SW 1271 (cell line): ENCODE data around the gene CA5A.
"Not testable (repeated sequence)": the region's sequence is repeated elsewhere in the genome, so short reads cannot be mapped to it uniquely, and the experiment has no call there.

Experiments
- DNase-seq, 2 experiments: peaks; one replicate each; lab custom pipeline; 2025; lab: John Stamatoyannopoulos, UW

The CA5A gene

DNA sequence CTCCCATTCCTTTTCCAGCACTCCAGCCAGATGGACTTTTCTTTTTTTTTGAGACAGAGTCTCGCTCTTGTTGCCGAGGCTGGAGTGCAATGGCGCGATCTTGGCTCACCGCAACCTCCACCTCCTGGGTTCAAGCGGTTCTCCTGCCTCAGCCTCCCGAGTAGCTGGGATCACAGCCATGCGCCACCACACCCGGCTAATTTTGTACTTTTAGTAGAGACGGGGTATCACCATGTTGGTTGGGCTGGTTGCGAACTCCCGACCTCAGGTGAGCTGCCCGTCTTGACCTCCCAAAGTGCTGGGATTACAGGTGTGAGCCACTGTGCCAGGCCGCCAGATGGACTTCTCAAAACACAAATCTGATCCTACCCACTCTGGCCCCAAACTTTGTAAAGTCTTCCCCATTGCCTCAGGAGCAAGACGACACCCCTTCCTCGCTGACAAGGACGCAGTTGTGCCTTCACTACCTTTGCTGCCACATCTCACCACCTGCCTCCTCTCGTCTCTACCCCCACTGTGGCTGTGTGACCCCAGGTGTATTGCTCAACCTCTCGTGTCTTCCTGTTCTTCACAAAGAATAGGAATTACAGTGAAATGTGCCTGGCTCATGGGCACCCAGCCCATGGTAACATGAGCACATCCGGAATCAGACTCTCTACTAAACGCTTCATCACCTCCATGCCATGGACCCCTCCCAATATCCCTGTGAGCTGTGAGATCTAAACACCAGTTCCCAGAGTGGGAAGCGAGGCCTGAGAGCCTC, 11.2 kb upstream of the CA5A start:
- no peak for DNase-seq

GRCh38 chr16:87946596-87947347, 10.4 kb upstream of the CA5A start:
- DNase-seq, result no peak

- DNase-seq, result no peak
Observed at GRCh38 chr16:87945351-87946042, 9.2 kb upstream of the CA5A start.

- no peak for DNase-seq
Observed at GRCh38 chr16:87942680-87943079, 6.4 kb upstream of the CA5A start.

DNA sequence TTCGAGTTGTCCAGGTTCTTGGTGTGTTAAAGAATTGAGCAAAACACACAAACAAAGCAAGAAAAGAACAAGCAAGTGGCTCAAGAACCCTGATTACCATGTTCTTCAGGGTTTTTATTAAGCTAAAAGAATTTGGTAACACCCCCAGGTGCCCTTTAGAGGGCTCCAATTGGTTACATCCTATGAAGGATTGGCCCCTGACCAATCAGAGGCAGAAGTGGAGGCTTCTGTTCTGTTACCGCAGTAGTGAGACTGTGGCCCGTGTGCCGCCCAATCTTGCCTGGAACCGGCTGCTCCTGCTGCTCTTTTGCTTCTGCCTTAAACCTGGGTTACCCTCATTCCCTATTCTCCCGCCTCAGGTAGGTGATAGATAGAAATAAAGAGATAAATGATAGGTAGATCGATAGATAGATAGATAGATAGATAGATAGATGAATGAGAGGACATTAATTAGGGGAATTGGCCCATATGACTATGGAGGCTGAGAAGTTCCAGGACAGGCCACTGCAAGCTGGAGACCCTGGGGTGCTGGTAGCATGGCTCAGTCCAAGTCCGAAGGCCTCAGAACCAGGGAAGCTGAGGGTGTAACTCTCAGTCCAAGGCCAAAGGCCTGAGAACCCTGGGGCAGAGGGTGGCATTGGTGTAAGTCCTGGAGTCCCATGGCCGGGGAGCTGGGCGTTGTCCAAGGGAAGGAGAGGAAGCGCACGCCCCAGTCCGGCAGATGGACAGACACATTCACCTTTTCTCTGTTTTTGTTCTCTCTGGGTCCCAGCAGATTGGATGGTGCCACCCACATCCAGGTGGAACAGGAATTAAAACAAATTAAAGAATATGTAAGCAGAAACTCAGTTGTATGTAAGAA, 3.5 kb upstream of the CA5A start:
- DNase-seq, result no peak

DNA sequence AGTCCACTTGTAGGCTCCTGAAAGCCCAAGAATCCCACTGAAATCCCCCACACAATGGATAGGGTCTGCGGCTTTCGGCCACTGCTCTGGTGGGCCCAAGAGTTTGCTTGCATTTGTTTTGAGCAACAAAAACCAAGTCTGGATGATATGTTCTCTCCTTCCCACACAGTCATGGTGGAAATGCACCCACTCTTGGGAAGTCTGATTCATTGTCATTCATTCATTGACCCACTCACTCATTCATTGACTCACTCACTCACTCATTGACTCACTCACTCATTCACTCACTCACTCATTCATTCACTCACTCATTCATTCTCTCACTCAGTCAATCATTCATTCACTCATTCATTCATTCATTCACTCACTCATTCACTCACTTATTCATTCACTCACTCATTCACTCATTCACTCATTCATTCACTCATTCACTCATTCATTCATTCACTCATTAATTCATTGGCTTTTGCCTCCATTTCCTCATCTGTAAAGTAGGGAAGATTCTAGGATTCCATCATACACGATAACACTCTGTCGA, 2.2 kb upstream of the CA5A start:
- no peak for DNase-seq

DNA sequence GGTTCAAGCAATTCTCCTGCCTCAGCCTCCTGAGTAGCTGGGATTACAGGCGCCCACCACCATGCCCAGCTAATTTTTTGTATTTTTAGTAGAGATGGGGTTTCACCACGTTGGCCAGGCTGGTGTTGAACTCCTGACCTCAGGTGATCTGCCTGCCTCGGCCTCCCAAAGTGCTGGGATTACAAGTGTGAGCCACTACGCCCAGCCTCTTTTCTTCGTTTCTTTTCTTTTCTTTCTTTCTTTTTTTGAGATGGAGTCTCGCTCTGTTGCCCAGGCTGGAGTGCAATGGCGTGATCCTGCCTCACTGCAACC, 858 bp upstream of the CA5A start:
- DNase-seq, result not testable (repeated sequence)

DNA sequence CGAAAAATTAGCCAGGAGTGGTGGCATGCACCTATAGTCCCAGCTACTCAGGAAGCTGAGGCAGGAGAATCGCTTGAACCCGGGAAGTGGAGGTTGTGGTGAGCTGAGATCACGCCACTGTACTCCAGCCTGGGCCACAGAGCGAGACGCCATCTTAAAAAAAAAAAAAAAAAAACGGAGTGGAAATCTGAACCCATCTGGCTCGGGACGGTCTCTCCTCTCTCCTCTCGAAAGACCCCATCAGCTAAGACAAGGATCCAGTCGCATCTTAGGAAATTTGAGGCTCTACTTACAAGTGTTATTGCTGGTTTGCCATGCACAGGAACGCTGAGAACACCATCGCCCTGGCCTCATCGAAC, 334 bp downstream of the CA5A start:
- not testable (repeated sequence) for DNase-seq

DNA sequence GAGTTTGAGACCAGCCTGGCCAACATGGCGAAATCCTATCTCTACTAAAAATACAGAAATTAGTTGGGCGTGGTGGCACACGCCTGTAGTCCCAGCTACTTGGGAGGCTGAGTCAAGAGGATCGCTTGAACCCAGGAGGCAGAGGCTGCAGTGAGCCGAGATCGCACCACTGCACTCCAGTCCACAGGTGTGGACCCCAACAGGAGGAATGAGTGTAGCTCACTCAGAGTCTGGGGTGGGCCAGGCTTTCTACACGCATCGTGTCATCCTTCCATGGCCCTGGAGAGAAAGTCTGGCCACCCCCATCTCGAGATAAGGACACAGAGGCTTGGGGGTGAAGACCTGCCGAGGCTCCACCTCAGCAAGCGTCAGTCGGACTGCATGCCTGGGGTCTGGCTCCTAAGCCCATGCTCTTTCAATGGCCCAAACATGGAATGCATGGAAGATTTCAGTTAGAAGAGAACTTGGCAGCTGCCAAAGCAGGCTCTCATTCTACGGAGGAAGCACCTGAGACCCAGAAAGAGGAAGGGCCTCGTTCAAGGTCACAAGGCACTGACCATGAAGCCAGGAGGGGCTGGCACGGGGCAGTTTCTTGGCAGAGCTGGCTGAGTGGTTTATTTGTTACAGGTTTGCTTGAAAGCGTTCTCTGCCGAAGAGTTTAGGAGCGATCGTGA, 1.4 kb downstream of the CA5A start:
- not testable (repeated sequence) for DNase-seq

- DNase-seq, result no peak
Observed at GRCh38 chr16:87933140-87933495, 3.2 kb downstream of the CA5A start.

- DNase-seq, result not testable (repeated sequence)
Observed at GRCh38 chr16:87932475-87933139, 3.7 kb downstream of the CA5A start.

DNA sequence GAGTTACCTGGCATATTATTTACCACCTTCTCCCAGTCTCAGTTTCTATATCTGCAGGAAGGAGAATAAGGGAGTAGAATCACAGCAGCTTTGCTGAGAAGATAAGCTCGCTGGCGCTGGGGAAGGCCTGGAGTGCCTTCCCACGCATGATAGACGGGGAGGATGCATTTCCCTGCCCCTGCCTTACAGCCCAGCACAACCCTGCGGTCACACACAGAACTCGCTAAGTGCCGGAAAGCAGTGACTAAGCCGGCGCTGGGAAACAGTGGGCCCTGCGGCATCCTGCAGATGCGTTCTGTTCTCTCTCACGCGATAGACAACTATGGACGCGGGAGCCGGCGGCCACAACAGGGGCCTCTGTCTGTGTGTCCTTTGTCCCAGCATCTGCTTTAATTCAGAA, 4.8 kb downstream of the CA5A start:
- DNase-seq, result no peak

DNA sequence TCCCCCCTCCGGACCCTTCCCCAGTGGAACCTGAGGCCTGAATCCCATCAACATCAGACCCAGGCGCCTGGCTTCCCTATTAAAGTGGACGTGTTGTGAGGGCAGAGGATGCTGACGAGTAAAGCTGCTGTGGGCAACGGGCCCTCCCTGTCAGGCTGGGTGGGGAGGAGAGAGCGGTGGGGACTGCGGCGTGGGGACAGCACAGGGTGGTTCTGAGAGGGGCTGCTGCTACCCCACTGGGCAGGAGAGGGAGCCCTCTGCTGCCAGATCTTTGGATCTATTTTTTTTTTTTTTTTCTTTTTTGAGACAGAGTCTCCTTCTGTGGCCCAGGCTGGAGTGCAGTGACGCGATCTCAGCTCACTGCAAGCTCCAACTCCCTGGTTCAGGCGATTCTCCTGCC, 5.9 kb downstream of the CA5A start:
- no peak for DNase-seq

- DNase-seq, result no peak
Observed at GRCh38 chr16:87929986-87930385, 6.3 kb downstream of the CA5A start.

DNA sequence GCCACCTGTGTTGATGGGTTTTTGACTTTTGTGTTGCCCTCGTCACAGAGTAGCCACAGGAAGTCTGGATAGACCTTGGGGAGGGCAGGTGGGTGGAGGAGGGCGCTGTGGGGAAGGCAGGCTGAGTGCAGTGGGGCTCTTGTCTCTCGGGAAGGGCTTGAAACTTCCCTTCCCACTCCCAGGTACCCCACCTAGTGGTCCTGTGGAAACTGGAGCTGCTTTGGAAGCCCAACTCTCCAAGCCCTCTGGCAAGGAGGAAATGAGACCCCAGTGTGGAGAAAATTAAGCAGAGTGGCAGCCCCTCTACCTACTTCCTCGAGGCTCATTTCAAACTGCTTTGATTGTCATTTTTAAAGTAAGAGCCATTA, 9.2 kb downstream of the CA5A start:
- no peak for DNase-seq

GRCh38 chr16:87926246-87927194, 9.8 kb downstream of the CA5A start:
- no peak for DNase-seq

DNA sequence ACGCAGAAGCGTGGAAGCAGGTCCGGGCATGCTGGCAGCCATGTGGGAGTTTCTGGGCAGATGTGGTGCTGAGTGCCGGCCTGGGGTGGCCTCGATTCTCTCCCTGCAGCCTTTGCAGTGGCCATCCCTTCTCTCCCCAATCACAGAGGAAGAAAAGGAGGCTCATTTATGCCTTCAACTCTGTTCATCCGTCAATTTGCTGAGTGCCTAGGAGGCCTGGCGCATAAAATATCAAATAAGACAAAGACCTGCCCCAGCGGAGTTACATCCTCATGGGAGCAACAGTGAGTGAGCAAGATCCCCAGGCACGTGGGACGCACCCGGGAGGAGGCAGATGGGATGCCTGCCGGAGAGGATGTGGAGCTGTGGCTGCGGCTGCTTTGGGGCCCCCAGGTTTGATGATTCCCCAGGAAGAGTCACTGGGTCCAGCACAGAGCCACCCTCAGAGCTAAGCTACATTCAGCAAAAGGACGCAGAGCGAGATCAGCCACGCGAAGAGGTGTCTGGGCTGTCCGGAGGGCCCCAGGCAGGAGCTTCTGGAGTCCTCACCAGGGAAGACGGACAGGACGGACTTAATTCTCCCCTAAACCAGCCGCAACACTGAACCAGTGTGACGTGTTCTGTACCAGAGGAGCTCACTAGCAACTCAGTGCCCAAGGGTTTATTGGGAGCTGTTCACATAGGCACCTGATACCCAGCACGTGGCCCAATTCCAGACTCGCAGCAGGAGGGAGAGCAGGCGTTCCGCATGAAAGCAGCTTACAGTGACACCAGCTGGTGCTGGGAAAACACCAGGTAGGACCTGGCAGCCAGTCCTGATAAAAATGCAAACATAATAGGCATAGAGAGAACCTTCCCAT, 11.3 kb downstream of the CA5A start:
- no peak for DNase-seq

GRCh38 chr16:87924041-87924810, 12.1 kb downstream of the CA5A start:
- no peak for DNase-seq
